ENCODE measurements around the gene GUCY1A1.

Gene GUCY1A1

DNA sequence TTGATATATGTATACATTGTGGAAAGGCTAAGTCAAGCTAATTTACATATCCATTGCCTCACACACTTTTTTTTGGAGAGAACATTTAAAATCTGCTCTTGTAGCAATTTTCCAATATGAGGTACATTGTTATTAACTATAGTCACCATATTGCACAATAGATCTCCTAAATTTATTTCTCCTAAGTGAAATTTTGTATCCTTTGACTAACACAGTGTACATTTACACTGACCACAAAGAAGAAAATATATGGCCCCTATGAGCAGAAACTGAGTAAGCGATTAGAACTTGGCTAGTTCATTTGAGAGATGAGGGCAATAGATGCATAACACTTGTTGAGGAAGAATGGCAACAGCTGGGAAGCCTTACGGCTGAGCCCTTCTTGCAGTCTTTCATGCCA, 71.9 kb downstream of the GUCY1A1 start:
- H2AFZ ChIP-seq (ENCODE audit: low read length): no peak overlapping the region
- no peak overlapping the region for H3K4me3 ChIP-seq (ENCODE audit: low read length)
- H3K79me2 ChIP-seq (ENCODE audit: low read length): no peaks in the 10 kb centered on the region
- no peak overlapping the region for H3K27ac ChIP-seq (ENCODE audit: low read length)
- H3K4me1 ChIP-seq (ENCODE audit: low read length): no peaks in the 10 kb centered on the region
- no peaks in the 10 kb centered on the region for H3K9me3 ChIP-seq (replicated peaks; ENCODE audit: insufficient read depth, low read length)
- TF ChIP-seq, protein P1, sequence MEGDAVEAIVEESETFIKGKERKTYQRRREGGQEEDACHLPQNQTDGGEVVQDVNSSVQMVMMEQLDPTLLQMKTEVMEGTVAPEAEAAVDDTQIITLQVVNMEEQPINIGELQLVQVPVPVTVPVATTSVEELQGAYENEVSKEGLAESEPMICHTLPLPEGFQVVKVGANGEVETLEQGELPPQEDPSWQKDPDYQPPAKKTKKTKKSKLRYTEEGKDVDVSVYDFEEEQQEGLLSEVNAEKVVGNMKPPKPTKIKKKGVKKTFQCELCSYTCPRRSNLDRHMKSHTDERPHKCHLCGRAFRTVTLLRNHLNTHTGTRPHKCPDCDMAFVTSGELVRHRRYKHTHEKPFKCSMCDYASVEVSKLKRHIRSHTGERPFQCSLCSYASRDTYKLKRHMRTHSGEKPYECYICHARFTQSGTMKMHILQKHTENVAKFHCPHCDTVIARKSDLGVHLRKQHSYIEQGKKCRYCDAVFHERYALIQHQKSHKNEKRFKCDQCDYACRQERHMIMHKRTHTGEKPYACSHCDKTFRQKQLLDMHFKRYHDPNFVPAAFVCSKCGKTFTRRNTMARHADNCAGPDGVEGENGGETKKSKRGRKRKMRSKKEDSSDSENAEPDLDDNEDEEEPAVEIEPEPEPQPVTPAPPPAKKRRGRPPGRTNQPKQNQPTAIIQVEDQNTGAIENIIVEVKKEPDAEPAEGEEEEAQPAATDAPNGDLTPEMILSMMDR (IDR thresholded peaks at IDR 0.05; ENCODE audit: low read length): no peak
- TF ChIP-seq EZH2phosphoT487 (IDR thresholded peaks at IDR 0.05; ENCODE audit: low read length) (no peak), EZH2 (optimal IDR thresholded peaks at IDR 0.05; ENCODE audit: low read depth, low read length) (no peak)
- H3K4me2 ChIP-seq (ENCODE audit: low read depth, low read length): no peak overlapping the region
- H3K36me3 ChIP-seq (replicated peaks; ENCODE audit: insufficient read depth, low read length): no peaks in the 10 kb centered on the region
- DNase-seq: no peak
- no peaks in the 10 kb centered on the region for H3K9me2 ChIP-seq (replicated peaks; ENCODE audit: insufficient read depth, low read length)
- H4K20me1 ChIP-seq (ENCODE audit: insufficient read depth, low read length): no peaks in the 10 kb centered on the region
- no peaks in the 10 kb centered on the region for H3F3A ChIP-seq (ENCODE audit: insufficient read depth, low read length)
- no peaks in the 10 kb centered on the region for H3K27me3 ChIP-seq (replicated peaks; ENCODE audit: insufficient read depth, low read length)
- H3K9ac ChIP-seq (ENCODE audit: low read length): no peak overlapping the region

DNA sequence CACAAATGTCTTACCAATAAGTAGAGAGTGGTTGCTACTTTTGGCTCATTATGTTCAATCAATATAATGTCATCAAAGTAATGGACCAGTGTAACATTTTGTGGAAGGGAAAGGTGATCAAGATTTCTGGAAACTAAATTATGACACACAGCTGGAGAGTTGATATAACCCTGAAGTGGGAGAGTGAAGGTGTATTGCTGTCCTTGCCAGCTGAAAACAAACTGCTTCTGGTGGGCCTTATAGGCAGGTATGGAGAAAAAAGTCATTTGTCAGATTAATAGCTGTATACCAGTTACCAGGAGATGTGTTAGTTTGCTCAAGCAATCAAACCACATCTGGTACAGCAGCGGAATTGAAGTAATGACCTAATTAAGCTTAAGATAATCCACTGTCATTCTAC, 74.9 kb downstream of the GUCY1A1 start:
- H3K4me3 ChIP-seq (ENCODE audit: low read length): no peak overlapping the region
- no peaks in the 10 kb centered on the region for H3K79me2 ChIP-seq (ENCODE audit: low read length)
- H2AFZ ChIP-seq (ENCODE audit: low read length): no peak overlapping the region
- H3K9me2 ChIP-seq (replicated peaks; ENCODE audit: insufficient read depth, low read length): no peaks in the 10 kb centered on the region
- H3K27ac ChIP-seq (ENCODE audit: low read length): no peak overlapping the region
- no peaks in the 10 kb centered on the region for H3K9me3 ChIP-seq (replicated peaks; ENCODE audit: insufficient read depth, low read length)
- no peak for DNase-seq
- no peaks in the 10 kb centered on the region for H3F3A ChIP-seq (ENCODE audit: insufficient read depth, low read length)
- no peak overlapping the region for H3K9ac ChIP-seq (ENCODE audit: low read length)
- H3K4me2 ChIP-seq (ENCODE audit: low read depth, low read length): no peak overlapping the region
- no peaks in the 10 kb centered on the region for H3K36me3 ChIP-seq (replicated peaks; ENCODE audit: insufficient read depth, low read length)
- H4K20me1 ChIP-seq (ENCODE audit: insufficient read depth, low read length): no peaks in the 10 kb centered on the region
- TF ChIP-seq EZH2 (optimal IDR thresholded peaks at IDR 0.05; ENCODE audit: low read depth, low read length) (no peak), EZH2phosphoT487 (IDR thresholded peaks at IDR 0.05; ENCODE audit: low read length) (no peak)
- TF ChIP-seq, protein P1 (IDR thresholded peaks at IDR 0.05; ENCODE audit: low read length): no peak
- no peaks in the 10 kb centered on the region for H3K4me1 ChIP-seq (ENCODE audit: low read length)
- no peaks in the 10 kb centered on the region for H3K27me3 ChIP-seq (replicated peaks; ENCODE audit: insufficient read depth, low read length)

DNA sequence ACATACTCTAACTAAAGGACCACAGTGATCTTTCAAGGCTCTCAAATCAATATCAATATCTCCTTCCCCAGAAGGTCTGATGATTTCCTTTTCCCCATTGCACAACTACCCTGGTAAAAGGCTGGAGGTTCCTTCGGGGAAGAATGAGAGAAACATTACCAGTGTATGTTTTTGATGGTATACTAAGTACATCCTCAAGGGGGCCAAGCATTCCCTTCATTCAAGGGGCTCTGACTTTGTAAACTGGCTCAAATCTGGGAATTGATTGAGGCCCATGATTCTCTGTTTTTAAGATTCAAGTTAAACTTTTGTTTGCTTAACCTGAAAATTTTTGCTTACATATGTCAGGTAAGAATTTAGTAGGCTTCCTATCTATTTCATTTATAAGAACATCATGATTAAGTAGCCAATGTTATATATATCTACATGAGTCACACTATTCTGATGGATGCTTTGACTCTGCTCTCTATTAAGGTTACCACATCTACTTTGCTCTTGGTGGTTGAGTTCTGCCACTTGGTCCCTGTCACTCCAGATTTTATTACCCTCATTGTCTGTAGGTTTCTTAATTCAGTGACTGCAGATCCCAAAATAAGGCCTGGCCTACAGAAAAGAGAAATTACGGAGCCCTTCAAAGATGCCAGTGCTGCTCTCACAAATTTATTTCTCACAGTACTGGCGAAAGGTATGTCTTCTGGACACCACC, 75.8 kb downstream of the GUCY1A1 start:
- Histone ChIP-seq H3F3A (ENCODE audit: insufficient read depth, low read length) (no peaks in the 10 kb centered on the region), H4K20me1 (ENCODE audit: insufficient read depth, low read length) (no peaks in the 10 kb centered on the region), H3K4me3 (ENCODE audit: low read length) (no peak overlapping the region), H3K9ac (ENCODE audit: low read length) (no peak overlapping the region), H2AFZ (ENCODE audit: low read length) (no peak overlapping the region), H3K4me1 (ENCODE audit: low read length) (no peaks in the 10 kb centered on the region), H3K9me3 (replicated peaks; ENCODE audit: insufficient read depth, low read length) (no peaks in the 10 kb centered on the region), H3K36me3 (replicated peaks; ENCODE audit: insufficient read depth, low read length) (no peaks in the 10 kb centered on the region), H3K79me2 (ENCODE audit: low read length) (no peaks in the 10 kb centered on the region), H3K4me2 (ENCODE audit: low read depth, low read length) (no peak overlapping the region), H3K27ac (ENCODE audit: low read length) (no peak overlapping the region), H3K27me3 (replicated peaks; ENCODE audit: insufficient read depth, low read length) (no peaks in the 10 kb centered on the region), H3K9me2 (replicated peaks; ENCODE audit: insufficient read depth, low read length) (no peaks in the 10 kb centered on the region)
- TF ChIP-seq EZH2phosphoT487 (IDR thresholded peaks at IDR 0.05; ENCODE audit: low read length) (no peak), EZH2 (optimal IDR thresholded peaks at IDR 0.05; ENCODE audit: low read depth, low read length) (no peak)
- TF ChIP-seq, protein P1 (IDR thresholded peaks at IDR 0.05; ENCODE audit: low read length): no peak
- DNase-seq: no peak
